HUES64 (cell line): ENCODE results near the gene MCF2L2.

Source experiments
- H3K27ac ChIP-seq: 2 replicates; pipeline ENCODE4 v1.7.0; 2013; ENCODE audit warnings: low read depth, low read length, inconsistent platforms
- H3K27me3 ChIP-seq: 2 replicates; pipeline ENCODE4 v1.6.1; 2013; ENCODE audit warnings: mild to moderate bottlenecking, low read length; ENCODE audit not compliant: insufficient read depth
- H3K36me3 ChIP-seq: 2 replicates; pipeline ENCODE4 v1.6.1; 2013; ENCODE audit warnings: mild to moderate bottlenecking, low read length; ENCODE audit not compliant: insufficient read depth
- H3K4me1 ChIP-seq: 2 replicates; pipeline ENCODE4 v1.6.1; 2013; ENCODE audit warnings: mild to moderate bottlenecking, low read length, moderate library complexity; ENCODE audit not compliant: insufficient read depth
- H3K4me3 ChIP-seq: 2 replicates; pipeline ENCODE4 v1.5.1; 2013; ENCODE audit warnings: mild to moderate bottlenecking, low read length, moderate library complexity
- H3K9ac ChIP-seq: 2 replicates; pipeline ENCODE4 v1.6.1; 2013; ENCODE audit warnings: mild to moderate bottlenecking, low read depth, low read length
- H3K9me3 ChIP-seq: 2 replicates; pipeline ENCODE4 v1.6.1; 2013; ENCODE audit warnings: low read depth, low read length; ENCODE audit not compliant: insufficient read depth
- WGBS: fragments of 150-250, 120-280 bp; methylation state at CpG from one replicate; pipeline ENCODE4 v1.1.7; 2013; ENCODE audit warnings: missing lambda C conversion rate; 5-methylcytosine and 5-hydroxymethylcytosine counted together

MCF2L2 gene

GRCh38 chr3:183339461-183340086 lies 88.8 kb downstream of the MCF2L2 start:
- Histone ChIP-seq H3K9ac (no peak overlapping the region), H3K9me3 (no peaks in the 10 kb centered on the region), H3K27ac (no peak overlapping the region), H3K36me3 (no peaks in the 10 kb centered on the region), H3K4me3 (no peak overlapping the region), H3K4me1 (no peaks in the 10 kb centered on the region), H3K27me3 (no peaks in the 10 kb centered on the region)
- WGBS: 94% methylated on average over 8 of the region's 8 CpGs

- no peaks in the 10 kb centered on the region for H3K27me3 ChIP-seq
- no peaks in the 10 kb centered on the region for H3K36me3 ChIP-seq
- no peak overlapping the region for H3K27ac ChIP-seq
- H3K9me3 ChIP-seq: no peaks in the 10 kb centered on the region
- H3K4me1 ChIP-seq: no peaks in the 10 kb centered on the region
- no peak overlapping the region for H3K4me3 ChIP-seq
- H3K9ac ChIP-seq: no peak overlapping the region
- 96% methylated on average over 7 of the region's 7 CpGs for WGBS
These were observed 89.9 kb downstream of the MCF2L2 start for GRCh38 chr3:183338520-183338919.

GRCh38 chr3:183332487-183332886 lies 95.9 kb downstream of the MCF2L2 start:
- no peak overlapping the region for H3K4me3 ChIP-seq
- H3K27ac ChIP-seq: no peak overlapping the region
- no peak overlapping the region for H3K9ac ChIP-seq
- H3K27me3 ChIP-seq: no peaks in the 10 kb centered on the region
- WGBS: 94% methylated on average over 8 of the region's 8 CpGs
- H3K4me1 ChIP-seq: peaks cover 22% of the 10 kb centered on the region
- H3K9me3 ChIP-seq: no peaks in the 10 kb centered on the region
- H3K36me3 ChIP-seq: no peaks in the 10 kb centered on the region

- H3K36me3 ChIP-seq: no peaks in the 10 kb centered on the region
- H3K9ac ChIP-seq: no peak overlapping the region
- no peak overlapping the region for H3K4me3 ChIP-seq
- H3K4me1 ChIP-seq: peaks cover 22% of the 10 kb centered on the region
- peak overlapping the region; percentile 46; the same call in 1 of the 2 replicates for H3K27ac ChIP-seq
- WGBS: 86% methylated on average over 3 of the region's 3 CpGs
- no peaks in the 10 kb centered on the region for H3K27me3 ChIP-seq
- no peaks in the 10 kb centered on the region for H3K9me3 ChIP-seq
These were observed 96.9 kb downstream of the MCF2L2 start for GRCh38 chr3:183331498-183331897.

GRCh38 chr3:183330881-183331280 lies 97.5 kb downstream of the MCF2L2 start:
- no peaks in the 10 kb centered on the region for H3K36me3 ChIP-seq
- H3K27me3 ChIP-seq: no peaks in the 10 kb centered on the region
- peak overlapping the region; percentile 55; the same call in 1 of the 2 replicates for H3K27ac ChIP-seq
- no peaks in the 10 kb centered on the region for H3K9me3 ChIP-seq
- no peak overlapping the region for H3K9ac ChIP-seq
- peaks cover 22% of the 10 kb centered on the region for H3K4me1 ChIP-seq
- H3K4me3 ChIP-seq: no peak overlapping the region
- 16% methylated on average over 2 of the region's 3 CpGs for WGBS

GRCh38 chr3:183329543-183329942 lies 98.9 kb downstream of the MCF2L2 start:
- Histone ChIP-seq H3K9me3 (no peaks in the 10 kb centered on the region), H3K36me3 (no peaks in the 10 kb centered on the region), H3K9ac (no peak overlapping the region), H3K4me3 (no peak overlapping the region), H3K4me1 (peaks cover 22% of the 10 kb centered on the region), H3K27me3 (no peaks in the 10 kb centered on the region), H3K27ac (no peak overlapping the region)
- 91% methylated on average over 1 of the region's 1 CpG for WGBS

GRCh38 chr3:183328823-183329222 lies 99.6 kb downstream of the MCF2L2 start:
- Histone ChIP-seq H3K4me1 (peaks cover 22% of the 10 kb centered on the region), H3K27me3 (no peaks in the 10 kb centered on the region), H3K4me3 (no peak overlapping the region), H3K27ac (no peak overlapping the region), H3K36me3 (no peaks in the 10 kb centered on the region), H3K9me3 (no peaks in the 10 kb centered on the region), H3K9ac (no peak overlapping the region)
- WGBS: 71% methylated on average over 1 of the region's 1 CpG

- Histone ChIP-seq H3K36me3 (no peaks in the 10 kb centered on the region), H3K27ac (no peak overlapping the region), H3K4me1 (peaks cover 22% of the 10 kb centered on the region), H3K9ac (no peak overlapping the region), H3K9me3 (no peaks in the 10 kb centered on the region), H3K4me3 (no peak overlapping the region), H3K27me3 (no peaks in the 10 kb centered on the region)
- 90% methylated on average over 1 of the region's 1 CpG for whole genome bisulfite sequencing
These were observed 100.3 kb downstream of the MCF2L2 start for GRCh38 chr3:183328164-183328563.

GRCh38 chr3:183327343-183327742 lies 101.1 kb downstream of the MCF2L2 start:
- 91% methylated on average over 5 of the region's 5 CpGs for WGBS

GRCh38 chr3:183324083-183324482 lies 104.3 kb downstream of the MCF2L2 start:
- no peaks in the 10 kb centered on the region for H3K9me3 ChIP-seq
- no peak overlapping the region for H3K27ac ChIP-seq
- peaks cover 7% of the 10 kb centered on the region for H3K4me1 ChIP-seq
- 89% methylated on average over 5 of the region's 5 CpGs for WGBS
- no peak overlapping the region for H3K4me3 ChIP-seq
- H3K9ac ChIP-seq: no peak overlapping the region
- 0 out of 2 replicates have a peak, but pooled peaks cover 3% of the 10 kb centered on the region for H3K36me3 ChIP-seq
- no peaks in the 10 kb centered on the region for H3K27me3 ChIP-seq

More at GRCh38 chr3:183327343-183327742, 101.1 kb downstream of the MCF2L2 start:
- Histone ChIP-seq H3K4me3 (no peak overlapping the region), H3K36me3 (0 out of 2 replicates have a peak, but pooled peaks cover 3% of the 10 kb centered on the region), H3K27ac (no peak overlapping the region), H3K9me3 (no peaks in the 10 kb centered on the region), H3K4me1 (peaks cover 22% of the 10 kb centered on the region), H3K9ac (no peak overlapping the region), H3K27me3 (no peaks in the 10 kb centered on the region)

GRCh38 chr3:183319371-183319770 lies 109.0 kb downstream of the MCF2L2 start:
- Histone ChIP-seq H3K9me3 (no peaks in the 10 kb centered on the region), H3K4me1 (no peaks in the 10 kb centered on the region), H3K9ac (no peak overlapping the region), H3K27ac (no peak overlapping the region), H3K4me3 (no peak overlapping the region), H3K27me3 (no peaks in the 10 kb centered on the region), H3K36me3 (peaks cover 3% of the 10 kb centered on the region; the same call in 1 of the 2 replicates)

GRCh38 chr3:183318877-183319276 lies 109.5 kb downstream of the MCF2L2 start:
- no peak overlapping the region for H3K9ac ChIP-seq
- no peak overlapping the region for H3K4me3 ChIP-seq
- no peaks in the 10 kb centered on the region for H3K9me3 ChIP-seq
- H3K36me3 ChIP-seq: peaks cover 3% of the 10 kb centered on the region; the same call in 1 of the 2 replicates
- H3K27me3 ChIP-seq: no peaks in the 10 kb centered on the region
- H3K4me1 ChIP-seq: no peaks in the 10 kb centered on the region
- H3K27ac ChIP-seq: no peak overlapping the region
- 88% methylated on average over 5 of the region's 5 CpGs for WGBS
